SK-N-SH treated with all-trans-retinoic acid at 6 μM for 48 hours (cell line): ENCODE results near the gene ADI1.

ENCODE experiments used
- ATAC-seq: fragments of 200-7000 bp; cut with Tn5 transposase; 3 replicates; pipeline ENCODE4 v1.9.1; 2020; ENCODE audit warnings: mild to moderate bottlenecking, moderate library complexity
- ARNTL ChIP-seq: fragments of 450-650 bp; formaldehyde crosslinking; IDR thresholded peaks from 2 replicates; pipeline ENCODE4 v1.5.0; 2020; ENCODE audit warnings: low read depth, mild to moderate bottlenecking, moderate library complexity, borderline replicate concordance
- BACH2 ChIP-seq: fragments of 250-450 bp; sonication (Bioruptor Pico); IDR thresholded peaks from 2 replicates; pipeline ENCODE4 v1.9.0; 2021; ENCODE audit warnings: mild to moderate bottlenecking, borderline replicate concordance
- CSDC2 ChIP-seq: fragments of 250-450 bp; sonication (Bioruptor Pico); IDR thresholded peaks from 2 replicates; pipeline ENCODE4 v1.5.0; 2020; ENCODE audit warnings: mild to moderate bottlenecking, moderate library complexity
- ESRRG ChIP-seq: fragments of 250-450 bp; sonication (Bioruptor Pico); IDR thresholded peaks from 2 replicates; pipeline ENCODE4 v1.6.1; 2021; ENCODE audit warnings: mild to moderate bottlenecking
- GLIS3 ChIP-seq: fragments of 250-450 bp; sonication (Bioruptor Pico); IDR thresholded peaks from 2 replicates; pipeline ENCODE4 v1.5.0; 2020; ENCODE audit warnings: mild to moderate bottlenecking, moderate library complexity
- ISL1 ChIP-seq: fragments of 250-450 bp; sonication (Bioruptor Pico); IDR thresholded peaks from 2 replicates; pipeline ENCODE4 v2.1.2; 2022; ENCODE audit warnings: mild to moderate bottlenecking, moderate library complexity
- OSR1 ChIP-seq: fragments of 250-450 bp; sonication (Bioruptor Pico); IDR thresholded peaks from 2 replicates; pipeline ENCODE4 v1.8.0; 2022; ENCODE audit warnings: moderate library complexity, mild to moderate bottlenecking, inconsistent platforms
- PATZ1 ChIP-seq: fragments of 250-450 bp; sonication (Bioruptor Pico); IDR thresholded peaks from 2 replicates; pipeline ENCODE4 v1.8.0; 2020; ENCODE audit warnings: mild to moderate bottlenecking, moderate library complexity, borderline replicate concordance
- PPARA ChIP-seq: fragments of 250-450 bp; sonication (Bioruptor Pico); IDR thresholded peaks from 2 replicates; pipeline ENCODE4 v1.5.0; 2020; ENCODE audit warnings: mild to moderate bottlenecking, borderline replicate concordance
- RARB ChIP-seq: fragments of 250-450 bp; sonication (Bioruptor Pico); IDR thresholded peaks from 2 replicates; pipeline ENCODE4 v1.8.0; 2021; ENCODE audit warnings: mild to moderate bottlenecking, moderate library complexity
- SNAI2 ChIP-seq: fragments of 250-450 bp; sonication (Bioruptor Pico); IDR thresholded peaks from 2 replicates; pipeline ENCODE4 v1.5.0; 2020; ENCODE audit warnings: mild to moderate bottlenecking, moderate library complexity
- TCF4 ChIP-seq: fragments of 250-450 bp; sonication (Bioruptor Pico); IDR thresholded peaks from 2 replicates; pipeline ENCODE4 v1.8.0; 2021; ENCODE audit warnings: mild to moderate bottlenecking, moderate library complexity, borderline replicate concordance
- ZC3H10 ChIP-seq: fragments of 250-450 bp; sonication (Bioruptor Pico); IDR thresholded peaks from 2 replicates; pipeline ENCODE4 v1.5.1; 2021; ENCODE audit warnings: mild to moderate bottlenecking, moderate library complexity
- ZFP3 ChIP-seq: fragments of 250-450 bp; sonication (Bioruptor Pico); IDR thresholded peaks from 2 replicates; pipeline ENCODE4 v1.5.0; 2020; ENCODE audit warnings: mild to moderate bottlenecking, moderate library complexity
- ZFP30 ChIP-seq: fragments of 450-650 bp; formaldehyde crosslinking; IDR thresholded peaks from 2 replicates; pipeline ENCODE4 v1.5.0; 2022; ENCODE audit warnings: mild to moderate bottlenecking, moderate library complexity
- ZNF565 ChIP-seq: fragments of 450-650 bp; formaldehyde crosslinking; conservative IDR thresholded peaks from 2 replicates; pipeline ENCODE4 v1.5.0; 2020; ENCODE audit warnings: low read depth, mild to moderate bottlenecking, moderate library complexity
- ZNF70 ChIP-seq: fragments of 450-650 bp; formaldehyde crosslinking; IDR thresholded peaks from 2 replicates; pipeline ENCODE4 v1.5.0; 2020; ENCODE audit warnings: mild to moderate bottlenecking, moderate library complexity
- ZNF8 ChIP-seq: fragments of 450-650 bp; formaldehyde crosslinking; IDR thresholded peaks from 2 replicates; pipeline ENCODE4 v1.5.0; 2020; ENCODE audit warnings: mild to moderate bottlenecking, moderate library complexity
- TF ChIP-seq, protein P1 (sequence below): fragments of 250-450 bp; sonication (Bioruptor Pico); IDR thresholded peaks from 2 replicates; pipeline ENCODE4 v1.5.1; 2021; ENCODE audit warnings: mild to moderate bottlenecking, moderate library complexity
- TF ChIP-seq, protein P2 (sequence below): fragments of 250-450 bp; sonication (Bioruptor Pico); IDR thresholded peaks from 2 replicates; pipeline ENCODE4 v1.5.0; 2020; ENCODE audit warnings: mild to moderate bottlenecking, moderate library complexity
- TF ChIP-seq, protein P3 (sequence below): fragments of 250-450 bp; sonication (Bioruptor Pico); IDR thresholded peaks from 2 replicates; pipeline ENCODE4 v1.8.0; 2021; ENCODE audit warnings: low read depth, mild to moderate bottlenecking, moderate library complexity, borderline replicate concordance

Gene ADI1

DNA sequence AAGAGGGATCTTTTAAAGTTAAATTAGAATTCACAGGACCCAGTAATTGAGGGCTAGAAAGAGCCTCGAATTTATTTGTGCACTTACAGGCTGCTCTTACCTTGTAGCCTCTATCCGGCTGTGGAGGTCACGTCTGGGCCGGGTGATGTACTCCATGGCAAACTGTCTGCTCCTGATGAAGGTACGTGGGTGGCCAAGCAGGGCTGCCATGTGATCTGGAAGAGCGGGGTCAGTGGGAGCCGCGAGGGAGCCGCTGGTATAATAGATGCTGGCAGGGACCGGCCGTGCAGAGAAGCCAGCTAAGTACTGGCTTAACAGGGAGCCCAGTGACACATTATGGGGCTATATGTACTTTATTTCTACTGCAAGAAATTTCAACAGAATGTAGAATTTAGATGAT lies 59.2 kb downstream of the ADI1 start:
- ATAC-seq: no peak
- no peak for TF ChIP-seq PPARA (CRISPR knock-in tag)
- no peak for TF ChIP-seq TCF4
- no peak for TF ChIP-seq ZNF70 (CRISPR knock-in tag)

DNA sequence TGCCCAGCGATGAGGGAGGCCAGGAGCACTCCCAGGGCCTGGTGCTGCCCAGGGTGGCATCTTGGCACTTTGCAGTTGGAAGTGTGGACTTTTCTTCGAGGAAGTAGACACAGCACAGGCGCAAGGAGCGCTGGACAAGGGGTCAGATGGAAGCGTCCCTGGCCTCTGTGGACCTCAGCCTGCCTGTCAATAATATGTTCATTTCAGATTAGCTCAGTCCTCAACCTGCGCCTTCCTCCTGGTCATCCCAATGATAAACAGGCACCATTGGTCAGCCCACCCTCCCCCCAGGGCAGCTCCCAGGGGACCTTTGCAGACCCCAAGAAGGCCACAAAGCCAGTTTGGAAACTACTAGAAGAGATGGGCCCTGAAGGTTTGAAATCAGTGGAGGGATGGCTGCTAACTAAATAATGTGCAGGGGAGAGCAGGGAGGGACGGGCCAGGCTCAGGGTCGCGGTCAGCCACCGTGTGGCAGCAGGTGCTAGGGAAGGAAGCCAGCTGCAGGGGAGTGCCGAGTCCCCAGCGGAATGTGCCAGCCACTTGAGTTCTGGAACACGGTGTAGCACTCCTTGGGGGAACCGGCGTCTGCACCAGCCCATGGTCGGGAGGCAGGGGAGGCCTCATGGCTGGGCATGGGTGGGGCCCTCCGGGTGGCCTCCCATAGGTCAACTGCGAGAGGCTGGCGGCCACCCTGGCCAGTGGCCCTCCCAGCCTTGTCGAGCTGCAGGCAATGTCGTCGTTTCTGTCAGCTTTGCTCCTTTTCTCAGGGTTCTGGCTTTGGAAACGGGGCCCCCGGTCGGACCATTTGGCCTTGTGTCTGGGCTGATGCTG lies 59.9 kb downstream of the ADI1 start:
- no peak for ATAC-seq
- TF ChIP-seq RARB (no peak), CSDC2 (CRISPR knock-in tag) (no peak), ZC3H10 (CRISPR knock-in tag) (no peak), GLIS3 (CRISPR knock-in tag) (no peak), ZNF8 (CRISPR knock-in tag) (no peak), ZFP3 (no peak)
- TF ChIP-seq, protein P1, sequence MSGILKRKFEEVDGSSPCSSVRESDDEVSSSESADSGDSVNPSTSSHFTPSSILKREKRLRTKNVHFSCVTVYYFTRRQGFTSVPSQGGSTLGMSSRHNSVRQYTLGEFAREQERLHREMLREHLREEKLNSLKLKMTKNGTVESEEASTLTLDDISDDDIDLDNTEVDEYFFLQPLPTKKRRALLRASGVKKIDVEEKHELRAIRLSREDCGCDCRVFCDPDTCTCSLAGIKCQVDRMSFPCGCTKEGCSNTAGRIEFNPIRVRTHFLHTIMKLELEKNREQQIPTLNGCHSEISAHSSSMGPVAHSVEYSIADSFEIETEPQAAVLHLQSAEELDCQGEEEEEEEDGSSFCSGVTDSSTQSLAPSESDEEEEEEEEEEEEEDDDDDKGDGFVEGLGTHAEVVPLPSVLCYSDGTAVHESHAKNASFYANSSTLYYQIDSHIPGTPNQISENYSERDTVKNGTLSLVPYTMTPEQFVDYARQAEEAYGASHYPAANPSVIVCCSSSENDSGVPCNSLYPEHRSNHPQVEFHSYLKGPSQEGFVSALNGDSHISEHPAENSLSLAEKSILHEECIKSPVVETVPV: no peak

GRCh38 chr2:3458396-3459184 lies 60.7 kb downstream of the ADI1 start:
- no peak for ATAC-seq
- TF ChIP-seq PATZ1 (CRISPR knock-in tag): no peak
- TF ChIP-seq BACH2 (CRISPR knock-in tag): no peak
- no peak for TF ChIP-seq ZNF8 (CRISPR knock-in tag)
- no peak for TF ChIP-seq SNAI2 (CRISPR knock-in tag)
- no peak for TF ChIP-seq GLIS3 (CRISPR knock-in tag)
- TF ChIP-seq OSR1: no peak
- TF ChIP-seq ESRRG: no peak
- TF ChIP-seq, protein P2, sequence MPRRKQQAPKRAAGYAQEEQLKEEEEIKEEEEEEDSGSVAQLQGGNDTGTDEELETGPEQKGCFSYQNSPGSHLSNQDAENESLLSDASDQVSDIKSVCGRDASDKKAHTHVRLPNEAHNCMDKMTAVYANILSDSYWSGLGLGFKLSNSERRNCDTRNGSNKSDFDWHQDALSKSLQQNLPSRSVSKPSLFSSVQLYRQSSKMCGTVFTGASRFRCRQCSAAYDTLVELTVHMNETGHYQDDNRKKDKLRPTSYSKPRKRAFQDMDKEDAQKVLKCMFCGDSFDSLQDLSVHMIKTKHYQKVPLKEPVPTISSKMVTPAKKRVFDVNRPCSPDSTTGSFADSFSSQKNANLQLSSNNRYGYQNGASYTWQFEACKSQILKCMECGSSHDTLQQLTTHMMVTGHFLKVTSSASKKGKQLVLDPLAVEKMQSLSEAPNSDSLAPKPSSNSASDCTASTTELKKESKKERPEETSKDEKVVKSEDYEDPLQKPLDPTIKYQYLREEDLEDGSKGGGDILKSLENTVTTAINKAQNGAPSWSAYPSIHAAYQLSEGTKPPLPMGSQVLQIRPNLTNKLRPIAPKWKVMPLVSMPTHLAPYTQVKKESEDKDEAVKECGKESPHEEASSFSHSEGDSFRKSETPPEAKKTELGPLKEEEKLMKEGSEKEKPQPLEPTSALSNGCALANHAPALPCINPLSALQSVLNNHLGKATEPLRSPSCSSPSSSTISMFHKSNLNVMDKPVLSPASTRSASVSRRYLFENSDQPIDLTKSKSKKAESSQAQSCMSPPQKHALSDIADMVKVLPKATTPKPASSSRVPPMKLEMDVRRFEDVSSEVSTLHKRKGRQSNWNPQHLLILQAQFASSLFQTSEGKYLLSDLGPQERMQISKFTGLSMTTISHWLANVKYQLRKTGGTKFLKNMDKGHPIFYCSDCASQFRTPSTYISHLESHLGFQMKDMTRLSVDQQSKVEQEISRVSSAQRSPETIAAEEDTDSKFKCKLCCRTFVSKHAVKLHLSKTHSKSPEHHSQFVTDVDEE (CRISPR knock-in tag): no peak
- TF ChIP-seq CSDC2 (CRISPR knock-in tag): no peak
- no peak for TF ChIP-seq ZNF565 (CRISPR knock-in tag)
- TF ChIP-seq ZNF70 (CRISPR knock-in tag): no peak
- TF ChIP-seq ISL1: no peak
- TF ChIP-seq PPARA (CRISPR knock-in tag): no peak
- no peak for TF ChIP-seq ZFP30 (CRISPR knock-in tag)
- TF ChIP-seq, protein P3, sequence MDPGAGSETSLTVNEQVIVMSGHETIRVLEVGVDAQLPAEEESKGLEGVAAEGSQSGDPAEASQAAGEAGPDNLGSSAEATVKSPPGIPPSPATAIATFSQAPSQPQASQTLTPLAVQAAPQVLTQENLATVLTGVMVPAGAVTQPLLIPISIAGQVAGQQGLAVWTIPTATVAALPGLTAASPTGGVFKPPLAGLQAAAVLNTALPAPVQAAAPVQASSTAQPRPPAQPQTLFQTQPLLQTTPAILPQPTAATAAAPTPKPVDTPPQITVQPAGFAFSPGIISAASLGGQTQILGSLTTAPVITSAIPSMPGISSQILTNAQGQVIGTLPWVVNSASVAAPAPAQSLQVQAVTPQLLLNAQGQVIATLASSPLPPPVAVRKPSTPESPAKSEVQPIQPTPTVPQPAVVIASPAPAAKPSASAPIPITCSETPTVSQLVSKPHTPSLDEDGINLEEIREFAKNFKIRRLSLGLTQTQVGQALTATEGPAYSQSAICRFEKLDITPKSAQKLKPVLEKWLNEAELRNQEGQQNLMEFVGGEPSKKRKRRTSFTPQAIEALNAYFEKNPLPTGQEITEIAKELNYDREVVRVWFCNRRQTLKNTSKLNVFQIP (CRISPR knock-in tag): no peak
- TF ChIP-seq ARNTL (CRISPR knock-in tag): no peak
- TF ChIP-seq, protein P1: no peak
